H1 (cell line): ENCODE measurements around the gene AGBL4. TPM values are rescaled to one million over a fixed set of nuclear protein-coding genes. Genes with fewer than 3 reads are reported as not detected.

Source experiments
- CTCF ChIA-PET: fragments of 300-600 bp; sonication (Branson Sonifier 250); formaldehyde crosslinking; loops from one replicate; lab custom pipeline; 2021; ENCODE audit not compliant: partially characterized antibody; lab: Charles Lee
- POLR2A ChIA-PET: fragments of 300-600 bp; sonication (Branson Sonifier 250); formaldehyde crosslinking; loops from one replicate; lab custom pipeline; 2021; ENCODE audit warnings: inconsistent platforms; ENCODE audit not compliant: partially characterized antibody; lab: Charles Lee
- DNase-seq, 2 experiments: peaks; one replicate each; pipeline versions ENCODE4 v3.0.0 to v3.0.0-alpha.2; 2010 to 2022; ENCODE audit warnings: low spot score in 2 of 2, low read depth in 1 of 2, mixed read lengths in 1 of 2
- FAIRE-seq: peaks from 2 replicates; lab custom pipeline; 2011; peaks lifted over from hg19 to GRCh38; lab: Jason Lieb, UNC
- H2AFZ ChIP-seq: 2 replicates; pipeline ENCODE4 v1.8.1; 2012; ENCODE audit warnings: low read length, inconsistent platforms
- H2AK5ac ChIP-seq: 2 replicates; pipeline ENCODE4 v1.6.1; 2013; ENCODE audit warnings: low read depth, low read length
- H2BK120ac ChIP-seq: replicated peaks from 2 replicates; pipeline ENCODE3; 2013; ENCODE audit warnings: low read depth, low read length, inconsistent platforms
- H2BK12ac ChIP-seq: 2 replicates; pipeline ENCODE4 v1.6.1; 2013; ENCODE audit warnings: low read depth, low read length
- H2BK15ac ChIP-seq: 2 replicates; pipeline ENCODE4 v1.6.1; 2013; ENCODE audit warnings: low read length
- H2BK20ac ChIP-seq: 2 replicates; pipeline ENCODE4 v1.6.1; 2013; ENCODE audit warnings: low read length
- H2BK5ac ChIP-seq: 2 replicates; pipeline ENCODE4 v1.6.1; 2013; ENCODE audit warnings: low read depth, low read length
- H3K14ac ChIP-seq: 2 replicates; pipeline ENCODE4 v1.6.1; 2013; ENCODE audit warnings: inconsistent platforms; ENCODE audit not compliant: insufficient read length
- H3K18ac ChIP-seq: 2 replicates; pipeline ENCODE4 v1.6.1; 2013; ENCODE audit warnings: low read length; ENCODE audit errors: extremely low read depth
- H3K23ac ChIP-seq: 2 replicates; pipeline ENCODE4 v1.6.1; 2013; ENCODE audit warnings: inconsistent platforms; ENCODE audit not compliant: insufficient read length
- H3K23me2 ChIP-seq: 2 replicates; pipeline ENCODE4 v1.6.1; 2013; ENCODE audit warnings: low read depth, low read length
- H3K27ac ChIP-seq: 2 replicates; pipeline ENCODE4 v1.6.1; 2011; ENCODE audit warnings: low read depth, low read length, inconsistent platforms
- H3K27me3 ChIP-seq, 4 experiments: replicated peaks in 1 of 4; 1 replicate in 1 of 4; 2 replicates in 3 of 4; pipeline versions ENCODE4 v1.6.1 to v1.8.1; 2011 to 2013; ENCODE audit warnings: low read length in 3 of 4, mild to moderate bottlenecking in 3 of 4, inconsistent platforms in 2 of 4, mixed read lengths in 2 of 4, moderate library complexity in 1 of 4; ENCODE audit not compliant: control insufficient read depth in 3 of 4, insufficient read depth in 3 of 4; ENCODE audit errors: extremely low read depth in 1 of 4
- H3K36me3 ChIP-seq, 4 experiments: 2 replicates each; pipeline versions ENCODE4 v1.6.1 to v1.8.1; 2011 to 2013; ENCODE audit warnings: mild to moderate bottlenecking in 4 of 4, low read length in 3 of 4, moderate library complexity in 2 of 4, control low read depth in 1 of 4, inconsistent platforms in 1 of 4; ENCODE audit not compliant: insufficient read depth in 4 of 4, control insufficient read depth in 2 of 4
- H3K4ac ChIP-seq: replicated peaks from 2 replicates; pipeline ENCODE3; 2013; ENCODE audit warnings: low read length, low read depth, mixed read lengths, inconsistent platforms; ENCODE audit not compliant: insufficient read length
- H3K4me1 ChIP-seq, 4 experiments: replicated peaks in 1 of 4; 1 replicate in 1 of 4; 2 replicates in 3 of 4; pipeline versions ENCODE4 v1.6.1 to v1.8.1; 2011 to 2013; ENCODE audit warnings: low read length in 3 of 4, inconsistent platforms in 2 of 4, mixed read lengths in 1 of 4; ENCODE audit not compliant: insufficient read depth in 4 of 4, control insufficient read depth in 3 of 4
- H3K4me2 ChIP-seq, 2 experiments: 2 replicates each; pipeline versions ENCODE4 v1.6.1 to v1.8.1; 2011 to 2013; ENCODE audit warnings: low read depth in 2 of 2, low read length in 2 of 2, control low read depth in 1 of 2, inconsistent platforms in 1 of 2, mild to moderate bottlenecking in 1 of 2; ENCODE audit not compliant: insufficient read depth in 1 of 2
- H3K4me3 ChIP-seq, 4 experiments: fragments of 200-600, 300-600 bp in 1 of 4; sonication (generic), shearing (Covaris generic), sonication (Bioruptor Twin) in 1 of 4; 2 replicates each; pipeline versions ENCODE4 v1.5.1 to v1.8.1; 2011 to 2016; ENCODE audit warnings: low read length in 4 of 4, low read depth in 3 of 4, control low read depth in 2 of 4, inconsistent platforms in 2 of 4, mild to moderate bottlenecking in 2 of 4, mixed read lengths in 1 of 4, moderate library complexity in 1 of 4; ENCODE audit not compliant: insufficient read depth in 2 of 4; ENCODE audit errors: extremely low read depth in 1 of 4
- H3K56ac ChIP-seq: replicated peaks from 2 replicates; pipeline ENCODE3; 2013; ENCODE audit warnings: low read depth, mild to moderate bottlenecking, mixed read lengths, low read length, inconsistent platforms; ENCODE audit not compliant: insufficient read length
- H3K79me1 ChIP-seq: 2 replicates; pipeline ENCODE4 v1.6.1; 2013; ENCODE audit warnings: low read depth, low read length, control low read depth
- H3K79me2 ChIP-seq, 2 experiments: 2 replicates each; pipeline versions ENCODE4 v1.6.1 to v1.8.1; 2012 to 2013; ENCODE audit warnings: low read length in 2 of 2, mild to moderate bottlenecking in 2 of 2, inconsistent platforms in 1 of 2; ENCODE audit not compliant: insufficient read depth in 2 of 2, control insufficient read depth in 1 of 2
- H3K9ac ChIP-seq, 4 experiments: replicated peaks in 1 of 4; 1 replicate in 1 of 4; 2 replicates in 3 of 4; pipeline versions ENCODE4 v1.6.1 to v1.8.1; 2011 to 2013; ENCODE audit warnings: low read depth in 3 of 4, low read length in 3 of 4, control low read depth in 2 of 4, mild to moderate bottlenecking in 2 of 4, moderate library complexity in 2 of 4, inconsistent platforms in 1 of 4; ENCODE audit errors: extremely low read depth in 1 of 4
- H3K9me3 ChIP-seq, 2 experiments: 2 replicates each; pipeline versions ENCODE4 v1.6.1 to v1.8.1; 2012 to 2013; ENCODE audit warnings: mild to moderate bottlenecking in 2 of 2, moderate library complexity in 2 of 2, control low read depth in 1 of 2, inconsistent platforms in 1 of 2, low read depth in 1 of 2, low read length in 1 of 2, mixed read lengths in 1 of 2; ENCODE audit not compliant: insufficient read depth in 2 of 2
- H4K20me1 ChIP-seq, 2 experiments: replicated peaks in 1 of 2; 2 replicates each; pipeline versions ENCODE3 to v1.8.1; 2011 to 2013; ENCODE audit warnings: inconsistent platforms in 2 of 2, low read length in 2 of 2, mild to moderate bottlenecking in 1 of 2; ENCODE audit not compliant: insufficient read depth in 2 of 2, control insufficient read depth in 1 of 2
- H4K5ac ChIP-seq: 2 replicates; pipeline ENCODE4 v1.6.1; 2013; ENCODE audit warnings: low read length, low read depth, mixed read lengths, inconsistent platforms; ENCODE audit not compliant: insufficient read length
- H4K8ac ChIP-seq: 2 replicates; pipeline ENCODE4 v1.8.0; 2013; ENCODE audit warnings: mild to moderate bottlenecking, moderate library complexity, low read length, inconsistent platforms; ENCODE audit not compliant: insufficient read depth; ENCODE audit errors: extremely low read depth
- H4K91ac ChIP-seq: replicated peaks from 2 replicates; pipeline ENCODE3; 2013; ENCODE audit warnings: low read length, mixed read lengths, inconsistent platforms; ENCODE audit not compliant: insufficient read length
- ASH2L ChIP-seq: fragments of 200-600, 300-600 bp; sonication (generic); IDR thresholded peaks from one replicate; pipeline ENCODE4 v1.7.1; 2017; ENCODE audit warnings: low read length
- CBX5 ChIP-seq: fragments of 300-800, 300-1000 bp; sonication (generic); IDR thresholded peaks from 2 replicates; pipeline ENCODE4 v1.7.1; 2016; ENCODE audit warnings: antibody characterized with exemption, low read length, low read depth
- CBX8 ChIP-seq: fragments of 300-800, 300-1000 bp; sonication (generic); IDR thresholded peaks from 2 replicates; pipeline ENCODE4 v1.7.1; 2016; ENCODE audit warnings: low read depth, low read length, borderline replicate concordance
- CHD2 ChIP-seq: IDR thresholded peaks from 2 replicates; pipeline ENCODE4 v1.6.1; 2012; ENCODE audit warnings: low read length, improper control_type of control experiment
- FOSL1 ChIP-seq: IDR thresholded peaks from 2 replicates; pipeline ENCODE4 v1.6.1; 2011; ENCODE audit warnings: mild to moderate bottlenecking, low read depth, low read length, moderate library complexity; ENCODE audit not compliant: insufficient read depth
- HDAC2 ChIP-seq, 2 experiments: fragments of 300-600 bp in 1 of 2; sonication (generic) in 1 of 2; IDR thresholded peaks; 2 replicates each; pipeline ENCODE4 v1.6.1; 2011 to 2012; ENCODE audit warnings: low read depth in 2 of 2, low read length in 2 of 2, mild to moderate bottlenecking in 2 of 2, moderate library complexity in 2 of 2, borderline replicate concordance in 1 of 2, inconsistent platforms in 1 of 2
- HDAC6 ChIP-seq: IDR thresholded peaks from one replicate; pipeline ENCODE4 v1.7.1; 2012; ENCODE audit warnings: low read depth, mild to moderate bottlenecking, inconsistent platforms, low read length, moderate library complexity
- JUND ChIP-seq: IDR thresholded peaks from 2 replicates; pipeline ENCODE4 v1.6.1; 2011; ENCODE audit warnings: mild to moderate bottlenecking, improper control_type of control experiment, low read length
- KDM4A ChIP-seq: IDR thresholded peaks from one replicate; pipeline ENCODE4 v1.7.1; 2012; ENCODE audit warnings: low read depth, mild to moderate bottlenecking, moderate library complexity, low read length, inconsistent platforms; ENCODE audit not compliant: severe bottlenecking
- KDM5A ChIP-seq: fragments of 200-600 bp; IDR thresholded peaks from 2 replicates; pipeline ENCODE4 v1.7.1; 2012; ENCODE audit warnings: mild to moderate bottlenecking, low read length, inconsistent platforms, mixed read lengths
- NRF1 ChIP-seq: IDR thresholded peaks from 2 replicates; pipeline ENCODE4 v1.6.1; 2011; ENCODE audit warnings: mild to moderate bottlenecking, low read depth, low read length, improper control_type of control experiment
- RFX5 ChIP-seq: IDR thresholded peaks from 2 replicates; pipeline ENCODE4 v1.6.1; 2011; ENCODE audit warnings: low read depth, low read length, improper control_type of control experiment, borderline replicate concordance
- SIX5 ChIP-seq: IDR thresholded peaks from 2 replicates; pipeline ENCODE4 v1.6.1; 2011; ENCODE audit warnings: mild to moderate bottlenecking, low read depth, low read length
- SRF ChIP-seq: IDR thresholded peaks from 2 replicates; pipeline ENCODE4 v1.6.1; 2011; ENCODE audit warnings: mild to moderate bottlenecking, low read depth, low read length, moderate library complexity
- TBP ChIP-seq: IDR thresholded peaks from 2 replicates; pipeline ENCODE4 v1.6.1; 2011; ENCODE audit warnings: low read depth, low read length, improper control_type of control experiment
- polyA plus RNA-seq, 7 experiments: library from polyadenylated mRNA; depleted of rRNA in 3 of 7; stranded (reverse) in 5 of 7; unstranded in 2 of 7; fragments of >200 nt in 5 of 7; fragments of 200-250 nt in 2 of 7; gene quantifications; 1 replicate in 5 of 7; 2 replicates in 1 of 7; 4 replicates in 1 of 7; pipeline versions ENCODE4 v1.2.1 to v1.2.3, GENCODE V29; 2011 to 2013; ENCODE audit warnings: missing spikeins in 2 of 7, mixed read lengths in 2 of 7
- total RNA-seq: library from RNA; stranded (reverse); fragmentation: NEBNext Ultra II Directional; extraction: Animal tissue kit (Norgen Biotek cat#: 25700); gene quantifications from 2 replicates; pipeline ENCODE4 v1.2.1, GENCODE V29; 2021

Gene AGBL4
- total and polyA plus RNA-seq, 2 of the 8 experiments (the other 6 are each of a cell fraction or from before 2014, with no cell fraction given): 0.41 to 0.45 TPM

DNA sequence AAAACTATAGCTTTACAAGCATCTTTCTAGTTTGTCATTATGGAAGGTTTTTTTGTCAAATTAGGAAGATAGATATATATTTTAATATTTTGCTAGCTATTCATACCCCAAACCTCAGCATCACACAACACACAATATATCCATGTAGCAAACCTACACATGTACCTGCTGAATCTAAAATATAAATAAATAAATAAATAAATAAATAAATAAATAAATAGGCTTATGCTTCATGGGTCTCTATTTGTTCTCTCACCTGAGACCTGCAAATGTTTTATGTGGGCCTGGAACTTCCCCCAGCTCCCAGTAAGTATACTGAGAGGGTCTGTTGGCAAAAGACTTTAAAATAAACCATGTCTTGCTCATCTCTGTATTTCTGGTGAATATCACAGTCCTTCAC is 1099.7 kb downstream of the AGBL4 start:
- Histone ChIP-seq H3K23me2 (no peaks in the 10 kb centered on the region), H3K36me3 (no peaks in the 10 kb centered on the region), H4K20me1 (no peaks in the 10 kb centered on the region), H3K14ac (no peak overlapping the region), H3K27ac (no peak overlapping the region), H2BK12ac (no peak overlapping the region), H2BK5ac (no peak overlapping the region), H4K5ac (no peak overlapping the region), H3K56ac (no peak overlapping the region), H3K9me3 (peaks cover 19 to 37% of the 10 kb centered on the region in 2 experiments; a peak in 3 of 4 replicates), H2BK20ac (no peak overlapping the region), H4K8ac (no peak overlapping the region), H3K23ac (no peak overlapping the region), H3K27me3 (no peaks in the 10 kb centered on the region), H3K79me1 (no peaks in the 10 kb centered on the region), H3K18ac (no peak overlapping the region), H2AFZ (no peak overlapping the region), H3K9ac (no peak overlapping the region), H3K4me2 (no peak overlapping the region), H3K79me2 (no peaks in the 10 kb centered on the region), H2BK15ac (no peak overlapping the region), H3K4me3 (no peak overlapping the region), H4K91ac (no peak overlapping the region), H2AK5ac (no peak overlapping the region), H2BK120ac (no peak overlapping the region), H3K4me1 (no peaks in the 10 kb centered on the region), H3K4ac (no peak overlapping the region)
- CTCF ChIA-PET: no interaction called here
- DNase-seq (no peak), FAIRE-seq (no peak)
- TF ChIP-seq TBP: no peak
- no peak for TF ChIP-seq FOSL1
- TF ChIP-seq CBX5: no peak
- TF ChIP-seq ASH2L: no peak
- no peak for TF ChIP-seq KDM4A
- TF ChIP-seq KDM5A: no peak
- TF ChIP-seq NRF1: no peak
- no peak for TF ChIP-seq JUND
- TF ChIP-seq HDAC2 (IDR thresholded peaks at IDR 0.05; ENCODE audit: borderline replicate concordance in 1 of 2, low read depth in 2 of 2, low read length in 2 of 2): no peak
- TF ChIP-seq RFX5: no peak
- no peak for TF ChIP-seq HDAC6
- TF ChIP-seq CHD2: no peak
- TF ChIP-seq CBX8: no peak
- no peak for TF ChIP-seq SIX5
- no peak for TF ChIP-seq SRF
- POLR2A ChIA-PET: no interaction called here
